Transverse colon (tissue), 4 donors: Measurements from ENCODE around the gene ANGEL2. TPM values are rescaled to one million over a fixed set of nuclear protein-coding genes. Genes with fewer than 3 reads are reported as not detected.
"Not testable (repeated sequence)": the region's sequence is repeated elsewhere in the genome, so short reads cannot be mapped to it uniquely, and the experiment has no call there.

Experiments used
- DNase-seq: peaks from one replicate; pipeline ENCODE4 v3.0.0-alpha.2; 2019
- H3K27ac ChIP-seq, 4 donors: fragments of 200-600 bp; sonication (generic); 2 replicates each; pipeline ENCODE4 v1.5.1; 2016 to 2018; ENCODE audit warnings: inconsistent platforms in 4 of 4
- H3K27me3 ChIP-seq: fragments of 200-600 bp; sonication (generic); 2 replicates; pipeline ENCODE4 v1.5.1; 2017; ENCODE audit warnings: inconsistent platforms
- H3K36me3 ChIP-seq, 4 donors: fragments of 200-600 bp; sonication (generic); 2 replicates each; pipeline ENCODE4 v1.5.1; 2017 to 2019; ENCODE audit warnings: inconsistent platforms in 4 of 4
- H3K4me1 ChIP-seq, 4 donors: fragments of 200-600 bp; sonication (generic); 2 replicates each; pipeline ENCODE4 v1.5.1; 2017 to 2020; ENCODE audit warnings: inconsistent platforms in 4 of 4
- H3K4me3 ChIP-seq, 4 donors: fragments of 200-600 bp; sonication (generic); 1 replicate in 1 of 4; 2 replicates in 3 of 4; pipeline versions ENCODE4 v1.5.1 to v1.6.1; 2017 to 2019; ENCODE audit warnings: inconsistent platforms in 4 of 4
- H3K9me3 ChIP-seq, 2 donors: fragments of 200-600 bp; sonication (generic); 2 replicates each; pipeline ENCODE4 v1.5.1; 2017 to 2019; ENCODE audit warnings: inconsistent platforms in 2 of 2
- CTCF ChIP-seq, 5 experiments: fragments of 200-600 bp in 3 of 5; fragments of 450-650 bp in 2 of 5; sonication (generic) in 3 of 5; IDR thresholded peaks; 1 replicate in 2 of 5; 2 replicates in 3 of 5; pipeline ENCODE4 v1.5.1; 2016 to 2017; ENCODE audit warnings: antibody characterized with exemption in 5 of 5, inconsistent platforms in 3 of 5, mild to moderate bottlenecking in 2 of 5, moderate library complexity in 1 of 5
- EP300 ChIP-seq: sonication (generic); formaldehyde crosslinking; IDR thresholded peaks from one replicate; pipeline ENCODE4 v1.6.1; 2017; ENCODE audit warnings: antibody characterized with exemption, low read depth
- POLR2A ChIP-seq: fragments of 450-650 bp; IDR thresholded peaks from one replicate; pipeline ENCODE4 v1.6.1; 2016; ENCODE audit warnings: antibody characterized with exemption, mild to moderate bottlenecking, moderate library complexity
- POLR2AphosphoS5 ChIP-seq, 3 donors: sonication (generic); formaldehyde crosslinking; IDR thresholded peaks; one replicate each; pipeline ENCODE4 v1.6.1; 2016; ENCODE audit warnings: antibody characterized with exemption in 3 of 3
- WGBS, 2 donors: methylation state at CpG; one replicate each; pipeline ENCODE4 v1.1.5; 2018; ENCODE audit warnings: low coverage in 1 of 2; 5-methylcytosine and 5-hydroxymethylcytosine counted together
- in situ Hi-C, 4 donors: fragments of 200-750 bp; cut with MboI; loops; one replicate each; pipeline versions ENCODE4 v1.15.0 to v1.15.1; 2017; ENCODE audit warnings: low sequenced_read_pairs in 3 of 4, low pct_ligation_motif_present in 1 of 4, low pct_unique_long_range_greater_than_20kb in 1 of 4
- intact Hi-C: fragments of 100-400 bp; cut with DNase I; formaldehyde crosslinking; loops from one replicate; pipeline ENCODE4 v1.15.1; 2023; ENCODE audit warnings: low total_unique reads
- total RNA-seq, 4 donors: library from RNA; depleted of rRNA; stranded (reverse); fragments of >200 nt; gene quantifications; one replicate each; pipeline ENCODE4 v1.1.0, GENCODE V29; 2016

Gene ANGEL2
- total RNA-seq, 4 donors from 2014 or later = 33.2 to 105 (median 64.3) TPM

- Histone ChIP-seq H3K4me3 (no peak overlapping the region), H3K4me1 (peaks cover 0 to 3% (median 0%) of the 10 kb centered on the region in 4 donors), H3K9me3 (no peaks in the 10 kb centered on the region), H3K27ac (no peak overlapping the region), H3K36me3 (peaks cover 0 to 40% (median 11%) of the 10 kb centered on the region in 4 donors), H3K27me3 (no peaks in the 10 kb centered on the region)
- DNase-seq = no peak
- WGBS, 2 donors = 73 to 88% methylated on average over 3 of the region's 3 CpGs
- TF ChIP-seq EP300 (no peak), CTCF (IDR thresholded peaks at IDR 0.05) (no peak), POLR2AphosphoS5 (IDR thresholded peaks at IDR 0.05) (no peak), POLR2A (no peak)
- in situ Hi-C loops = loop anchor here (10.0 to 25.0 kb wide), 5 partner anchors 180 to 533 kb away; no protein-coding TSS in a partner anchor
- intact Hi-C loops = loop anchor here (10.0 kb wide), 1 partner anchor 180 kb away; no protein-coding TSS in a partner anchor
Measured at GRCh38 chr1:212994926-212995325, 20.7 kb downstream of the ANGEL2 start.

GRCh38 chr1:212993960-212994359, 21.7 kb downstream of the ANGEL2 start:
- not testable (repeated sequence) for H3K27ac ChIP-seq, H3K27me3 ChIP-seq, H3K4me3 ChIP-seq, H3K9me3 ChIP-seq, DNase-seq, H3K4me1 ChIP-seq
- in situ Hi-C loops = loop anchor here (10.0 to 25.0 kb wide), 5 partner anchors 179 to 532 kb away; no protein-coding TSS in a partner anchor
- H3K36me3 ChIP-seq = peaks cover 0 to 36% (median 9%) of the 10 kb centered on the region in 4 donors
- WGBS, 2 donors = 87 to 96% methylated on average over 8 of the region's 8 CpGs
- intact Hi-C loops = loop anchor here (10.0 kb wide), 1 partner anchor 179 kb away; no protein-coding TSS in a partner anchor

GRCh38 chr1:212990276-212990675, 25.4 kb downstream of the ANGEL2 start:
- Histone ChIP-seq H3K36me3 (peaks cover 0 to 13% (median 2%) of the 10 kb centered on the region in 4 donors), H3K27me3 (no peaks in the 10 kb centered on the region), H3K27ac (no peak overlapping the region), H3K4me1 (peaks cover 0 to 3% (median 0%) of the 10 kb centered on the region in 4 donors), H3K4me3 (no peak overlapping the region), H3K9me3 (no peaks in the 10 kb centered on the region)
- no peak for DNase-seq
- TF ChIP-seq POLR2AphosphoS5 (IDR thresholded peaks at IDR 0.05) (no peak), EP300 (no peak), CTCF (IDR thresholded peaks at IDR 0.05) (no peak), POLR2A (no peak)
- in situ Hi-C loops (loop anchor here (10.0 to 25.0 kb wide), 5 partner anchors 175 to 528 kb away; no protein-coding TSS in a partner anchor), intact Hi-C loops (loop anchor here (10.0 kb wide), 1 partner anchor 175 kb away; no protein-coding TSS in a partner anchor)
- 47 to 82% methylated on average over 1 of the region's 1 CpG for WGBS, 2 donors

- DNase-seq = no peak
- WGBS, 2 donors = 67 to 70% methylated on average over 2 to 6 of the region's 6 CpGs
- TF ChIP-seq EP300 = no peak
- TF ChIP-seq POLR2A = no peak
- TF ChIP-seq CTCF (IDR thresholded peaks at IDR 0.05) = no peak
- no peak for TF ChIP-seq POLR2AphosphoS5 (IDR thresholded peaks at IDR 0.05)
- H3K36me3 ChIP-seq = peaks cover 0 to 4% (median 0%) of the 10 kb centered on the region in 4 donors
- peaks cover 0 to 3% (median 0%) of the 10 kb centered on the region in 4 donors for H3K4me1 ChIP-seq
- no peaks in the 10 kb centered on the region for H3K9me3 ChIP-seq
- no peaks in the 10 kb centered on the region for H3K27me3 ChIP-seq
- no peak overlapping the region for H3K27ac ChIP-seq
- intact Hi-C loops = no loop called here
- H3K4me3 ChIP-seq = no peak overlapping the region
- in situ Hi-C loops = loop anchor here (25.0 kb wide), 3 partner anchors 176 to 526 kb away; no protein-coding TSS in a partner anchor
Measured at GRCh38 chr1:212987702-212988322, 27.9 kb downstream of the ANGEL2 start.
